ENCODE data around the gene STK32B.
"Not testable (repeated sequence)": the region's sequence is repeated elsewhere in the genome, so short reads cannot be mapped to it uniquely, and the experiment has no call there.

STK32B gene

DNA sequence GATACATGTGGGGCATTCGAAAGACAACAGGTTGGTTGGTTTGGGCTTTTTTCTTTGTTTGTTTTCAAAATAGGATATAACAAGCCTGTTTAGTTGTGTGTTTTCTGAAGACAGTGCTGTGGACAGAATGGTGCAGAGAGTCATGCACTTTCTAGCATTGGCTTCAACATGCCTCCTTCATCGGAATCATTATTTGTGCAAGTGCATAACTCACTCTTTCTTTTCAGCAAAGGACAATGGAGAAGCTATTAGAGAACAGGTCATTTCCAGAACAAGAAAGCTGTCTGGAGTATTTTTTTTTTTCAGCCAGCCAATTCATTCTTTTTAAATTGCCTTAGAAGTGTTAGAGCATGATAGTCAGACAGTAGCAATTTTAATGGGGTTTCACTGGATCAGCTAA is 225.8 kb downstream of the STK32B start:
- no peak for DNase-seq

DNA sequence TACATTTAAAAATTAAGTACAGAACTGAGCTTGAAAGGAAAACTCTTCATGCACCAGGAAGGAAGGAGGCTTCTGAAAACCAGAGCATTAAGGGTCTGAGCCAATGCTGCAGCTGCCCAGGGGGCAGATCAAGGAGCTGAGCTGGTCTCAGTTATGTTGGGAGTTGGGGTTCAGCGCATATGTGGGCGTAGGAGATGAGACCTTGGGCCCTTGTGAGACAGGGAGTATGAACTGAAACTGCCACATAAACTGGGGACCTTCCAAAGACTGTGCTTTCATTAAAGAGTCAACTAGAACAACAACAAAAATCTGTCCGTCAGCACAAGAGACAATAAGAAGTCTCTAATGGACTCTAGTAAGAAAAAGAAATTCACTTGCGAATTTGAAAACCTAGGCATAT is 226.9 kb downstream of the STK32B start:
- no peak for DNase-seq

DNA sequence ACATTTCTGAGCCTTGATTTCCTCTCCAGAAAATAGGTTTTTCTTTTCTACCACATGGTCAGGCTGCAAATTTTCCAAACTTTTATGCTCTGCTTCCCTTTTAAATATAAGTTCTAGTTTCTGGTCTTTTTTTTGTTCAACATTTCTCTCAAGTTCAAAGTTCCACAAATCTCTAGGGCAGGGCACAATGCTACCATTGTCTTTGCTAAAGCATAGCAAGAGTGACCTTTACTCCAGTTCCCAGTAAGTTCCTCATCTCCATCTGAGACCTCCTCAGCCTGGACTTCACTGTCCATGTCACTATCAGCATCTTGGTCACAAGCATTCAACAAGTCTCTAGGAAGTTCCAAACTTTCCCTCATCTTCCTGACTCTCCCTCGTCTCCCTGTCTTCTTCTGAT is 228.8 kb downstream of the STK32B start:
- DNase-seq = not testable (repeated sequence)

DNA sequence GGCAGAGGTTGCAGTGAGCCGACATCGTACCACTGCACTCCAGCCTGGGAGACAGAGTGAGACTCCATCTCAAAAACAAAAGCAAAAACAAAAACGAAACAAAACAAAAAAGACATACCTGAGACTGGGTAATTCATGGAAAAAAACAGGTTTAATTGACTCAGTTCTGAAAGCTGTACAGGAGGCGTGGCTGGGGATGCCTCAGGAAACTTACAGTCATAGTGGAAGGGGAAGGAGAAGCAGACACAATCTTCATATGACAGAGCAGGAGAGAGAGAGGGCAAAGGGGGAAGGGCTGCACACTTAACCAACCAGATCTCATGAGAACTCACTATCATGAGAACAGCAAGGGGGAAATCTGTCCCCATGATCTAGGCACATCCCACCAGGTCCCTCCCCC is 229.5 kb downstream of the STK32B start:
- no peak for DNase-seq

DNA sequence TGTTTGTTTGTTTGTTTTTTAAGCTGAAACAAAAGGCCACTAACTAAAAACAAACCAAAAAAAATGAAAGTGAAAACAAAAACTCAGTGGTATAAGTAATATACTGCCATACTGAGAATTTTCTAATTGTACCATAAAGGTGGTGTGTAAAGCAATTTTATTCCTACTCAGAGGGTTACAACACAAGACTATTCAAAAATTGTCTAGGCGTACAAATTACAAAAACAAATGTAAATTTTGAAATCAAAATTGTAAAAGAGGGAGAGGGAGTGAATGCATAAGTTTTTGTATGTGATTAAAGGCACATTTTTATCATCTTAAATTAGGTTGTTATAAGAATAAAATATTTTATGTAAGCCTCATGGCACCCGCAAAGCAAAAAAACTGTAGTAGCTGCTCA is 232.6 kb downstream of the STK32B start:
- DNase-seq = no peak

DNA sequence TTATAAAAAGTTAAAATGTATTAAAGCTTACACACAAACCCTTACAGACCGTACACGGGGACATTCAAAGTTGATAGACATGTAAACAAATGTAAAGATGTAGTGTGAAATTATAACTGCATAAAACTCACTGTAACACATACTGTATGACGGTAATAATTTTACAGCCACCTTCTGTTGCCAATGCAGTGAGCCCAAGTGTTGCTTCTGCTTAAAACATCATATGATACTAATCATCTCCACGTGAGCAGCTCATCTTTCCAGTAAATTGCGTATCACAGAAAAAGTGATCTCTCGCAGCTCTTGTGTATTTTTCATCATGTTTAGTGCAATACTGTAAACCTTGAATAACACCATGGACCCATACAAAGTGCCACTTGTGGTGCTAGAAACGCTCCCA is 233.2 kb downstream of the STK32B start:
- no peak for DNase-seq

DNA sequence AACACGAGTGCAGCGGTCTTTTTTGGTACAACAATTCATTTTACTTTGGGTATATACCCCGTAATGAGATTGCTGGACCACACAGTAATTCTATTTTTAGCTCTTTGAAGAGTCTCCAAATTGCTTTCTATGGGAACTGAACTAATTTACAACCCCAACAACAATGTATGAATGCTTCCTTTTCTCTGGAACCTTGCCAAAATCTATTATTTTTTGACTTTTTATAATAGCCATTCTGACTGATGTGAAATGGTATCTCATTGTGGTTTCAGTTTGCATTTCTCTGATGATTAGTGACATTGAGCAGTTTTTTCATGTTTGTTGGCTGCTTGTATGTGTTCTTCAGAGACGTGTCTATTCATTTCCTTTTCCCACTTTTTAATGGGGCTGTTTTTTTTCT is 240.8 kb downstream of the STK32B start:
- no peak for DNase-seq

DNA sequence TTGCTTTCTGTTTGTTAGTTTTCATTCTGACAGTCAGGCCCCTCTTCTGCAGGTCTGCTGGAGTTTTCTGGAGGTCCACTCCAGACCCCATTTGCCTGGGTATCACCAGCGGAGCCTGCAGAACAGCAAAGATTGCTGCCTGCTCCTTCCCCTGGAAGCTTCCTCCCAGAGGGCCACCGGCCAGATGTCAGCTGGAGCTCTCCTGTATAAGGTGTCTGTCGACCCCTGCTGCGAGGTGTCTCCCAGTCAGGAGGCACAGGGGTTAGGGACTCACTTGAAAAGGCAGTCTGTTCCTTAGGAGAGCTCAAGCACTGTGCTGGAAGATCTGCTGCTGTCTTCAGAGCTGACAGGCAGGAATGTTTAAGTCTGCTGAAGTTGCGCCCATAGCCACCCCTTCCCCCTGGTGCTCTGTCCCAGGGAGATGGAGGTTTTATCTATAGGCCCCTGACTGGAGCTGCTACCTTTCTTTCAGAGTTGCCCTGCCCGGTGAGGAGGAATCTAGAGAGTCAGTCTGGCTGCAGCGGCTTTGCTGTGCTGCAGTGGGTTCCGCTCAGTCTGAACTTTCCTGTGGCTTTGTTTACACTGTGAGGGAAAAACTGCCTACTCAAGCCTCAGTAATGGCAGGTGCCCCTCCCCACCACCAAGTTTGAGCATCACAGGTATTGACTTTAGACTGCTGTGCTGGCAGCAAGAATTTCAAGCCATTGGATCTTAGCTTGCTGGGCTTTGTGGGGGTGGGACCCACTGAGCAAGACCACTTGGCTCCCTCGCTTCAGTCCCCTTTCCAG is 246.9 kb downstream of the STK32B start:
- DNase-seq = not testable (repeated sequence)

DNA sequence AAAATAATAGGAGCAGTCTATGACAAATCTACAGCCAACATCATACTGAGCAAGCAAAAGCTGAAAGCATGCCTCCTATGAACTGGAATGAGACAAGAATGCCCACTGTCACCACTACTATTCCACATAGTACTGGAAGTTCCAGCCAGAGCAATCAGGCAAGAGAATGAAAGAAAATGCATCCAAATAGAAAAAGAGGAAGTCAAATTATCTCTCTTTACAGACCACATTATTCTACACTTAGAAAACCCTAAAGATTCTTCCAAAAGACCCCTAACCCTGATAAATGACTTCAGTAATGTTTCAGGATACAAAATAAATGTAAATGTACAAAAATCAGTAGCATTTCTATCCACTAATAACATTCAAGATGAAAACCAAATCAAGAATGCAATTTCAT is 249.0 kb downstream of the STK32B start:
- DNase-seq = no peak

DNA sequence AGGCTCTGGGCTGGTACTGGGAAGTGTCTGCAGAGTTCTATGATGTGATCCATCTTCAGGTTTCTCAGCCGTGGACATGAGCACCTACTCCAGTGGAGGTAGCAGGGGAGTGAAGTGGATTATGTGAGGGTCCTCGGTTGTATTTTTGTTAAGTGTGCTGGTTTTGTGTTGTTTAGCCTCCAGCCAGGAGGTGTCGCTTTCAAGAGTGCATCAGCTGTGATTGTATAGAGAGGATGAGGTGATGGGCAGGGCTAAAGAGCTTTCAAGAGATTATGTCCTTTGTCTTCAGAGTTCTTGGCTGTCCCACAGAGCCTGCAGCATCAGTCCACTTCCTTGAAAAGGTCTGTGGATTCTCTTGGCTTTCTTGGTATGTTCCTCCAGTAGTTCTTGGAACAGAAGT is 256.6 kb downstream of the STK32B start:
- no peak for DNase-seq

DNA sequence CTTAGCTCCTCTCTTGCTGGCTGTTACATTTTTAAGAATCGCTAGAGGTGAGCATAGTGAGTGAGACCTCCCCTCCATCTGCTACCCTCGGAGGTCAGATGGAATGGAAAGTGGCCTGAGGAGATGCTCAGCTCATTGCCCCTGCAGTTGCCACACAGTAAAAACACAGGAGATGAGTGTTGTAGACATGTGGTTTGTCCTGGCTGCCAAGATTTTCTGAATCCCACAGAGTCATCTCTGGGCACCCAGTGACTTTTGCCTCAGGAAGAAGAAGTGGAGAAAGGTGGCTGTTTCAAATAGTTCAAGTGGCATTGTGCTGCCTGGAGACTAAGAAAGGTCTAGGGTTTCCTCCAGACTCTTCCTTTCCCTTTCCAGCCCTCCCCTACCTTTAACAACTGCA is 271.0 kb downstream of the STK32B start:
- DNase-seq = no peak

DNA sequence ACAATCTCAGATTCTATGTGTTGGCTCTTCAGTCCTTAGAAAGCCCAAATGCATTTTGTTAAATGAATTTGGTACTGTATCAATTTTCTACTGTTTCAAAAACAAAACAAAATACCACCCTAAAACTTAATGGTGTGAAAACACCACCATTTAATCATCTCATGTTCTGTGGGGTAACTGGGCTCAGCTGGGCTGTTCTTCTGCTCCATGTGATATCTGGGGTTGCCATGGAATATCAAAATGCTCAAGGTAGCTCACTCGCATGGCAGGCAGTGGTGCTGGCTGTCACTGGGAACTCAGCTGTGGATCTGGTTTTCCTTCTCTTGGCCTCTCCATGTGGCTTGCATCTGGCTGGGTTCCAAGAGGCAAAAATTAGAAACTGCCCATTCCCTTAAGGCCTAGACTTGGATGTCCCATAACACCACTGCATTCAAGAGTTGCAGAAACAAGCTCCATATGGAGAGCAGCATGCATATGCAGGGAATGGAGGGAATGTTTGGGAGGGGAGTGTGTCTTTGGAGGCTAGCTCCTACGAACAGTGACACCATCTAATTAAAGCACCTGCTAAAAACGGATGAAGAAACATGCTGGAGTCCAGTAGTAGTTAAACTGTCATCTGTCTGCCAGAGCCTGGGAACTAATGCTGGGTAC is 279.2 kb downstream of the STK32B start:
- no peak for DNase-seq

DNA sequence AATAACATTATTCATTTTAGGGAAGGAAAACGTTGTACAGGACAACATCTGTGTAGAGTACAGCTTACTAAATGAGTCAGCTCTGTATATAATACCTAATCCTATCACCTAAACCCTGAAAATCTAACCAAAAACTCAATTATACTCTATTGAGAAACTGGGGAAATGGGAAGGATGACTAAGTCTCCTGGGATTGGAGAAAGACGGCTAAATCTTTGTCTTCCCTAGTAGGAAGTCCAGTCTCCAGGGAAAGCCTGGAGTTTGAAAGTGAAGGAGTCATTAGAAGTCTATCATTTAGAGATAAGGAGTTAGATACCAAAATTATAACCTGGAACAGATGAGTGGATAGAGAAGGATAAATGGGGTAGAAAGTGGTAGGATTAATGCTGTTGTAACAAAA is 286.5 kb downstream of the STK32B start:
- DNase-seq = no peak

DNA sequence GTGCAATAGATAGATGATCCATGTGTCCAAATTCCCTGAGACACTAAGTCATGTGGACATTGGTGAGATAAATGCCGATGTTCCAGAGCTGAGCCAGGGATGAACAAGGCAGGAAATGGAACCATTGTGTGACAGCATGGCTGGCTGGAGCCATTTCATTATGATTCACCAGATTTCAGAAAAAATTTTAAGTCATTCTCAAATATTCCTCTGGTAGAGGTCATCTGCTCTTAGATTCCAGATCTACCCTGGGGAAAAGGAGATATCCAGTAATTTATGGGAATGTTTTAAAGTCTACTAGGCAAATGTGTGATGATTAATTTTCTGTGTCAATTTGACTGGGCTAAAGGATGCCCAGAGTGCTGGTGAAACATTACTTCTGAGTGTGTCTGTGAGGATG is 287.3 kb downstream of the STK32B start:
- no peak for DNase-seq

DNA sequence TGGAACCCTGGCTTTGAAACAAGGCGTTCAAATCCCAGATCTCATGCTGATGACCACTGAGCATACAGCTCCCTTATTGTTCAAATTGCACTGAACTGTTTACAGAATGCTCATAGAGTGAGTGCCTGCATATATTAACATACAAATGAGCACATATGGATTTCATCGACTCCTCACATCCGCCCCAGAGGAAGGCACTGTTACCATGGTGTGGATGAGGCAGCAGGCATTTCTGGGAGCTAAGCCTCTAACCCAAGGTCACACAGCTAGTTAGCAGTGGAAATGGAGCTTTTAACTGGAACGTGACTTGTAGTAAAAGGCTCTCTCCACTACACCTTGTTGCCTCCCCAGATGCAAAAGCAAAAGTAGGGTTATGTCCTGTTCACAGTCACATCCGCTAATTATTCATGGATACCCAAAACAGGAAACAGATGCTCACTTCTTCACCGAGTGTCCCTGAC is 289.7 kb downstream of the STK32B start:
- no peak for DNase-seq

DNA sequence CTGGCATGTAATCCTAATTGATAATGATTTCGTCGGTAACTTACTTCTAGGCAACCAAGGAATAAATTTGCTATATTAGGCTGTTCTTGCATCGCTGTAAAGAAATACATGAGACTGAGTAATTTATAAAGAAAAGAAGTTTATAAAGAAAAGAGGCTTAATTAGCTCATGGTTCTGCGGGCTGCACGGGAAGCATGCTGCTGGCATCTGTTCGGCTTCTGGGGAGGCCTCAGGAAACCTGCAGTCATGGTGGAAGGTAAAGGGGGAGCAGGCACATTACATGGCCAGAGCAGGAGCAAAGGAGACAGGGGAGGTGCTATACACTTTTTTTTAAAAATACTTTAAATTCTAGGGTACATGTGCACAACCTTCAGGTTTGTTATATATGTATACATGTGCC is 290.2 kb downstream of the STK32B start:
- DNase-seq = no peak

DNA sequence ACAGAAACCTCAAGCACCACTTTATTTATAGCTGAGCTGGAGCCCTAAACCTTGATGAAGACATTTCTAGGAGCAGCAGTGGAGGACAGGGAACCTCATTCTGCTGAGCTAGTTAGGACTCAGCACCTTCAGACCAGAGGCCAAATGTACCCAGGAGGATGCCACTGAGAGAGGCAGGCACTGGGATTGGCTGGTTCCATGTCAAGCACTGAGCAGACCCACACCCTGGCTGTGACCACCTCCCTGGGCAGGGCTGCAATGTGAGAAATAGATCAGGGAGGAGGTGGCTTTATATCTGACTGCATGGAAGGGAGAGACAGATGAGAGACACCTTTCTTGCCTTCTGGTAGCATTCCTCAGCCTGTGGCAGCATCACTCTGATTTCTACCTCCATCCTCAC is 304.6 kb downstream of the STK32B start:
- no peak for DNase-seq

DNA sequence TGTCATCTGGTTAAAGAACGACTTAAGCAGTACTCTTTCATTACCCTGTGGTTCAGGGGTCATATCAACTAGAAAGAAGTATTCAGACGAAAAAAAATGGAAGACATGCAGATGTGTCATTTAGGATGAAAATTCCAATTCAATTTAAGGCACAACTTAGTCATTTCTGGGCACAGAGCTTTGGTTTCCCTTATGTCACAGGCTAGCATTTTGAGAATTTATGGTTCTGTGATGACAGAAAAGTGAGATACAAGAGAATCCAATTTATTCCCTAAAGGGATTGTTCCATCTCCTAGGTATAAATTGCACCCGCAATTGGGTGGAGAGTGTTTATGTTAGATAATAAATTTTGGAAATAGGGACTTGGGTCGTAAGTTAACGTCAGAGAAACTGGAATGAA is 306.6 kb downstream of the STK32B start:
- no peak for DNase-seq

DNA sequence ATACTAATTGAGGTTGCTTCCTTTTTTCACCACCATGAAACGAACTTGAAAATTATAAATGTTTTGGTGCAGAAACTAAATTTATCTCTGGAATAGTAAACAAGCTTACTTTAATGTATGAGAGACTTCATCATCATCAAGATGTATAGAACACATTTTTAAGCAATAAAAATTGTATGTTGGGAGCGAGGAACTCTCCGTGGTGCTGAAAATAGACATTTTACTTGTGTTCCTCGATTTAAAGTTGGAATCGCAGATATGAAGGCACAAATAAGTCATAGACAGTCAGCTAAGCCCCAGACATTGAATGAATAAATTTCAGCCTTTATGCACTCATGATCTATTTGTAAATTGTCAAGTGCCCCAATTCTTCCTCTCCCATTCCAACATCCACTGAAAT is 310.7 kb downstream of the STK32B start:
- DNase-seq = no peak

DNA sequence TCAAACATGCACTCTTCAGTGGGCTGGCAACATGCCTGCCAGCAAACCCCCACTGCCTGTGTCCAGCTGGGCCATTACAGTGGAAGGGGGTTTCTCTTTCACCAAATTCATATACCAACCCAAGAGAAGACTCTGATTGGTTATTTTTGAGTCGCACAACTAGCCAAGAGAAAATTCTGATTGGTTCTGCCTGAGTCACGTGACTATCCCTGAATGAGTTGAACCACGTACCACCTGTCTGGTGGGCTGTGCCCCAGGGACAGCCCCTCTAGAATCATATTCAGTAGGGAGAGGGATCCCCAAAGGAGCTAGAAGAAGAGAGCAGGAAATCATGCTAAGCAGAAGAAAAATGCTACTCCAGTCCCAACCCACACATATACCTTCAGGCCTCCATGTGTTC is 313.1 kb downstream of the STK32B start:
- no peak for DNase-seq

DNA sequence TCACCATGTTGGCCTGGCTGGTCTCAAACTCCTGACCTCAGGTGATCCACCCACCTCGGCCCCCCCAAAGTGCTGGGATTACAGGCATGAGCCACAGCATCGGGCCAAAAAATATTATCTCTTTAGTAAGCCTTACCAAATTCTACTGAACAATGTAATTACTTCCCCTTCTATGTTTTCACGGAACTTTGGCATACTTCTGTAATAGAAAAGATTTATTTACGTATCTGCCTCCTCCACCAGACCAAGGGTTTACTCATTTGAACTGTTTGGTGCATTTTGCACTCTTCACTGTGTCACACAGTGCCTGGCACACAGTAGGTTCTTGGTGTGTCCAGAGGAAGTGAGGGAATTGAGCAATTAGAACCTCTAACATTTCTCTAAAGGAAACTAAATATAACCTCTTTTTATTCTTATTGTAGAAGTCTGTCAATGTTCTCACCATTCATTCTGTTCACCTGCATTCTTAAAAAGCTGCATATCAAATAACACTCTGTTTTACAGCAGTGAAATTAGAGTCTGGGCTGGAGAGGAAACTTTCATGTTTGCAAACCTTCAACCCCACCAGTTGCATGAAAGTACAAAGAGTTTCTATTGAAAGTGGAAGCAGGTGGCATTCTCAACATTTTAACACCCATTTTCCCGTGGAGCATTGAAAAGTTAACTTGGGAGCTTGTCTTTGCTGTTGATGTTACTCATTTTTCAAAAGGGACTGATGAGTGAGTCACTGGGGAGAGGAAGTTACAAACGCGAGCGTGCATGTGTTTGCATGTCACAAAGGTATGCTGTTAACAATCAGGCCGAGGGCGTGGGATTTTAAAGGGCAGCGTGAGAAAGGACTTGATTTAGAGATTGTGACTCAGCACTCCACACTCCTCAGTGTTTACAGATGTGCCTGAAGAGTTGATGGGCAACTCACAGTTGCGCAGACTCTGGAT is 314.1 kb downstream of the STK32B start:
- DNase-seq = no peak

DNA sequence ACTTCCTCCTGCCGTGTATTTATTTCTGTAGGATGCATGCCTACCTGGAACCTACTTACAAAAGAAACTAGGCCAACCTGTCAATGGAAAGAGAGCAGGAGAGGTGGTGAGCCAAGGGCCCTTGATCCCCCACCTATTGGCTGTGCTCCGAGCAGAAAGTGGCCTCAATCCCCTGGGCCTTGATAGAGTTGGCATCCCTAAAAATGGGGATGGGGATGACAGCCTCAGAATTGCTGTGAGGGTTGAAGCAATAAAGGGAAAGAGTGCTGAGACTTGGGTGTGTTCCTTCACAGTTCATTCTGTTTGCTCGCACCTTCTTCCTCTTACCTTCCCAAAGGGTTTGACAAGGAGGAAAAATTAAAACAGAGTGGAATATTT is 314.7 kb downstream of the STK32B start:
- DNase-seq = no peak

DNA sequence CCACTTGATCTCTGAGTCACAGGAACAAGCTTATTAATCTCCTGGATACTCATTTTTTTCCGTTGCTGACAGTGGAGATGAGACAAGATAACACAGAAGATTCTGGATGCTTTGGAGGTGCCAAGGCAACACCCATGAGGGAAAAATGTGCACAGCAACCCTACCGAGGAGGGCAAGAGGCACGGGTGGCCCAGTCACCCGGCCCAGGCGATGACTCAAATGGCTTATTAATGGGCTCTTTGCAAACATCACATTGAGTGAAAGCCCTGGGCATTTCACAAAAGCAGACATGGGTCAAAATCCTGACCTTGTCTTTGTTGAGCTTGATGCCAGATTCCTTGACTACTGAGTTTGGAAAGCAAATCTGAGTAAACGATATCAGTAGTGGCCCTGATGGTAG is 315.1 kb downstream of the STK32B start:
- no peak for DNase-seq

DNA sequence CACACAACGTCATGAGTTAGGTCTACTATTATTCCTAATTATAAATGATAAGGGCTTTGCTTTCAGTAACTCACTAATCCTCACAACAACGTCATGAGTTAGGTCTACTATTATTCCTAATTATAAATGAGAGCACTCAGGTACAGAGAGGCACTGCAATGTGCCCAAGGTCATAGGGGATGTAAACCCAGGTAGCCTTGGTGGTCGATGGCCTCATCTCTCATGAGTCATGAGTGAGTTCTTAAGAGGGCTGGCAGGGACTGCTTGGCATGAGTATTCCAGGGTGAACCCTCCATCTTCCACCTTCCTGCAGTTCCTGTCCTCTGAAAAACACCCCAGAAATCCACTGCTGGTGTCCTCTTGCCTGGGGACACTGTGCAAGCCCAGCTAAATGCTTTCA is 317.1 kb downstream of the STK32B start:
- DNase-seq = no peak
